Mucosa of gallbladder (tissue), 1 donor: Measurements from ENCODE around the gene GAD2. TPM values are rescaled to one million over a fixed set of nuclear protein-coding genes. Genes with fewer than 3 reads are reported as not detected.
A peak's percentile ranks its signal among the peaks of the same experiment; 100 is the strongest.

Experiments
- DNase-seq: peaks from one replicate; pipeline ENCODE4 v3.0.0-alpha.2; 2020; ENCODE audit warnings: low spot score
- total RNA-seq: library from RNA; stranded (reverse); gene quantifications from one replicate; pipeline ENCODE4 v1.2.1, GENCODE V29; 2021
- donor health status: DM: no; HTN: no; CAD: no.

The GAD2 gene
- total RNA-seq, 1 donor from 2014 or later, result not detected

DNA sequence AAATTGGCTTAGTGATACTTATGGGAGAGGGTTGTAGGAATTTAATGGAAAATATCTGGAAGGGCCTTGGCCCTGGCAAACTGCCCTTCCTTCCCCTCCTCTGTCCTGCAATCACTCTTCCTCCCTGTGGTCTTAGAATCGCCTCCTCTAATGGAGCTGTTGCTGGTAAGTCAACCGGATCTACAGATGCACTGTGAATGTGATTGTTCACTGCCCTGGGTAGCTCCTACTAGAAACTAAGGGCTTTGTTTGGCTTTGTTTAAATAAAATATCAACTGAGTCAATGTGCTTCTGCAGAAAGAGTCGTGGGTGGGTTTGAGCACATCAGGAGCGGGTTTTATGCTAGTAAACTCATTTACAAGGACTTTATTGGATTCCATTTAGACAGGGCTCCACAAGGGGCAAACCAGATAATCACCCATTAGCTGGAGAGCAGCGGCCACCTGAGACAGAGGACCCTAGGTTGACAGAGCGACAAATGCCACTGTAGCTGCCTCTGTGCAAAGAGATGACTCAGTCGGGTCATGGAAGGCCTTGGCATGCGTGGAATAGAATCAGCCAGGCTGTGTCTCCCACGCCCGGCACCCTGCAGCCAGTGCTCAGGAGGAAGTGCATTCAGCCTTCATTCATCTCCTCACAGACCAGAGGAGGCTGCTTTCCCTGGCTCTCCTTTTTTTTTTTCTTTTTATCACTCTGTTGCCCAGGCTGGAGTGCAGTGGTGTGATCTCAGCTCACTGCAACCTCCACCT lies 97.9 kb downstream of the GAD2 start:
- DNase-seq, result no peak

- peak; percentile 77 for DNase-seq
These were observed 102.1 kb downstream of the GAD2 start for GRCh38 chr10:26318672-26319071.

DNA sequence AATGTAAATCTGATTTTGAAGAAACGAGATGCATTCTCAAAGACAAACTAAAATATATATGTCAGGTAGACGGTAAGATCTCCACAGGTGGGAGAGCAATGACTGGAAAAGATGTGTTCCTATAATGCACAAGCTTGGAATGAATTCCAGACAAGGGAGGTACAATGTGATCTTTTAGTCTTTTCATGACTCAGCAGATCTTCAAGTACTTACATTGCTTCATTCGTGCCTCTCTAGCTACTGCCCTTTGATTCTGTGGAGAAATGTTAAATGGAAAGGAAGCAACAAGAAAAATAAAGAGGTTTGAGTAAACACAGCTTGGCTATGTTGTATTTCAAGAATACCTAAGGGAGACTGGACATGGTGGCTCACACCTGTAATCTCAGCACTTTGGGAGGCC lies 106.6 kb downstream of the GAD2 start:
- no peak for DNase-seq

DNA sequence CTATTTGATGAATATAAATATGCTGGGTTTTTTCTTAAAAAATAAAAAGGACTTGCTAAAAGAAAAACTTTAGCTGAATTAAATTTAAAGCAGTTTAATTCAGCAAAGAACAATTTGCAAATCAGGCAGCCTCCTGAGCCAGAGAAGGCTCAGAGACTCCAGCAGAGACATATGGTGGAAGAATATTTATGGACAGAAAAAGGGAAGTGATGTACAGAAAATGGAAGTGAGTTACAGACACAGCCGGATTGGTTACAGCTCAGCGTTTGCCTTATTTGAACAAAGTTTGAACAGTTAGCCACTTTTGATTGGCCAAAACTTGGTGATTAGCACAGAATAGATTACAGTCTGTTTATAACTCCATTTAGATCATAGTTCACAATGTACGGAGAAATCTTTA lies 110.3 kb downstream of the GAD2 start:
- no peak for DNase-seq

- DNase-seq, result no peak
These were observed 111.2 kb downstream of the GAD2 start for GRCh38 chr10:26327811-26328210.

DNA sequence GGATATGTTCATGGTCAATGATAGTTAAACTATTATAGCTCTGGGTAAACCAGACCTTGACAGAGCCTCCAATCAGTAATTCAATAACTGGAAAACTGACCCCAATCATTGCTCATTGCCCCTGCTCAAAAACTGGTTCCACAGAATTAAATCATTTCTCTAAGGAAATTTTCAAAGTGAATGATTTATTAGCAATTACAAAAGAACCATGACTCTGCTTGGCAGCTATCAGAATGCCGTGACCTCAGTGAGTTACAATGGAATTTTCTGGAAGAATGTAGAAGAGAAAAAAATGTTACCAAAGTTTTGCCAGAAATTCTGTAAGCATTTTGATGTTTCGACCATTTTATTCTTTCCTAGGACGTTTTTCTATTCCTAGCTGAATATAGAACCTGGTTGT lies 114.8 kb downstream of the GAD2 start:
- DNase-seq, result no peak

DNA sequence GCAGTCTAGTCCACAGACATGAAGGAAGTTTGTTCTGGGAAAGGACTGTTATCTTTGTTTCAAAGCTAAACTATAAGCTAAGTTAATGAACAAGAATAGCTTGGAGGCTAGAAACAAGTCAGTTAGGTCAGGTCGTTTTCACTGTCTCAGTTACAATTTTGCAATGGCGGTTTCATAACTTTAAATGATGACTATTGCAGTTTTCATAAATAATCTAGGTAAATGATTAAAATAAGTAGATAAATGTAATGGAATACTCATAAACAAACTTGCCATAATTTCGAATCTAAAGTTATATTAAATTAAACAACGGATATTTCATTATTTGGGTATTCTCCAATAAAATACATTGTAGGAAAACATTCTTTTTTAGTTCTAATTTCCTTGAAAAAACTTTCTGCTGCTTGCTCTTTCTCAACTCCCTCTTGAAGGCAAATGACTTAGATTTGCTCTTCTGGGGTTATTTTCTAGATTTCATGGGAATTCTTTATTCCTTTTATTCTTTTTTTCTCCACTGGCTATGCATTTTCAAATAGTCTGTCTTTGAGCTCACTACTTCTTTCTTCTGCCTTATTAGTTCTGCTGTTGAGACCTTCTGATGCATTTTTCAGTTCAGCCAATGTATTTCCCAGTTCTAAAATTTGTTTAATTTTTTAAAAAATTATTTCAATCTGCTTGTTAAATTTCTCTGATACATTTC lies 117.8 kb downstream of the GAD2 start:
- no peak for DNase-seq

DNA sequence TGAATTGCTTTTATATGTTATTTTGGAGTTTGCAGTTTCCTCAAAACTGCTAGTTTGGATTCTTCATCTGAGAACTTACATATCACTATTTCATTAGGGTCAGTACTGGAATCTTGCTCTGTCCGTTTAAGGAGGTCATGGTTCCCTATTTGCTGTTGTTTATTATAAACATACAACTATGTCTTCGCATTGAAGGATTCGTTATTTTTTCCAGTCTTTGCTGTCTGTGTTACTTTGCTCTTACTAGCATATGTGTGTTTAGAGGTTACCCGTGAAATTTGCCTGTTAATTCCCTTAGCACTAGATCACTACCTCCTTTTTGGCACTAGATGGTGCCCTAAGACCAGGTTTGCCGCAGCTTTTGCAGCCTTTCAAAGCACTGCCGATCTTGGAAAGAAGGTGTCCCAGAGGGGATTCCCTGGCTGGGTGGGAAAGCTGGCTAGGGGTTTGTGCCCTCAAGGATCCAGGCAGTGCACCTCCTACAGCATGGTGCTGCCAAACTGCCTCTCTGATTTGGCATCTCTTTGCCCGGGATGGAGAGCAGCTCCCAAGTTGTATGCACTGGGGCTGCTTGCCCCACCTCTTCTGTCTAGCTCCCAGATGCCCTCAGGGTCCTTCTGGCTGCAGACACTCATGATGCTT lies 118.5 kb downstream of the GAD2 start:
- DNase-seq, result peak; percentile 54

GRCh38 chr10:26335574-26336093 lies 119.1 kb downstream of the GAD2 start:
- no peak for DNase-seq

DNA sequence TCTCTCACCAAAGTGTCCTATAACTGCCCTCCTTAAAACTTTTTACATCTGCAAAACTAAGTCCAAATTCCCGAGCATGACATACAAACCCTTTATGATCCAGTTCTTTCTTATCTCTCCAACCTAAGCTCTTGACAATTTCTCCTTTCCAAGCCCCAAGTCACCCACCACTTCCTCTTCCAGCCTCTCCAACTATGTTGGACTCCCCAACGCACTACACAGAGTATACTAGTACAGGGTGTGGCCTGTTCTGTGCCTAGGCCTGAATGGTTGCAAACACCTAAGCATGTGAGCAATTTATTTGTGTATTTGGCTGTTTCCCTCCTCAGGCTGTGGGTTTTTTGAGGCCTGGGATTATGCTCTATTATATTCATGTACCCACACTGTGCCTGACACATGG lies 120.4 kb downstream of the GAD2 start:
- DNase-seq, result no peak

DNA sequence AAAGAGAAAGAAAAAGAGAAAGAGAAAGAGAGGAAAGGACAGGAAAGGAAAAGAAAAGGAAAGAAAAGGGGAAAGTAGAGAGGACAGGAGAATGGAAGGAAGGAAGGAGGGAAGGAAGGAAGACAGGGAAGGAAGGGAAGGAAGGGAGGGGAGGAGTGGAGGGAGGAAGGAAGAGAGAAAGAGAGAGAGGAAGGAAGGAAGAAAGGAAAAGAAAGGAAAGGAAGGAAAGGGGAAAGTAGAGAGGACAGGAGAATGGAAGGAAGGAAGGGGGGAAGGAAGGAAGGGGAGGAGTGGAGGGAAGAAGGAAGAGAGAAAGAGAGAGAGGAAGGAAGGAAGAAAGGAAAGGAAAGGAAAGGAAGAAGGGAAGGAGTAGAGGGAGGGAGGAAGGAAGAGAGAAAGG lies 125.1 kb downstream of the GAD2 start:
- no peak for DNase-seq

GRCh38 chr10:26348821-26349417 lies 132.3 kb downstream of the GAD2 start:
- peak; percentile 88 for DNase-seq

Other genes starting within 250 kb of the GAD2 start
- gene APBB1IP, start 221.6 kb downstream of the GAD2 start, total RNA-seq, result 40.1 TPM